Kasumi-1 (cell line): Measurements from ENCODE around the gene NHLH1.

Source experiments
- DNase-seq, 2 experiments: peaks; one replicate each; lab custom pipeline; 2025; lab: John Stamatoyannopoulos, UW

The NHLH1 gene

DNA sequence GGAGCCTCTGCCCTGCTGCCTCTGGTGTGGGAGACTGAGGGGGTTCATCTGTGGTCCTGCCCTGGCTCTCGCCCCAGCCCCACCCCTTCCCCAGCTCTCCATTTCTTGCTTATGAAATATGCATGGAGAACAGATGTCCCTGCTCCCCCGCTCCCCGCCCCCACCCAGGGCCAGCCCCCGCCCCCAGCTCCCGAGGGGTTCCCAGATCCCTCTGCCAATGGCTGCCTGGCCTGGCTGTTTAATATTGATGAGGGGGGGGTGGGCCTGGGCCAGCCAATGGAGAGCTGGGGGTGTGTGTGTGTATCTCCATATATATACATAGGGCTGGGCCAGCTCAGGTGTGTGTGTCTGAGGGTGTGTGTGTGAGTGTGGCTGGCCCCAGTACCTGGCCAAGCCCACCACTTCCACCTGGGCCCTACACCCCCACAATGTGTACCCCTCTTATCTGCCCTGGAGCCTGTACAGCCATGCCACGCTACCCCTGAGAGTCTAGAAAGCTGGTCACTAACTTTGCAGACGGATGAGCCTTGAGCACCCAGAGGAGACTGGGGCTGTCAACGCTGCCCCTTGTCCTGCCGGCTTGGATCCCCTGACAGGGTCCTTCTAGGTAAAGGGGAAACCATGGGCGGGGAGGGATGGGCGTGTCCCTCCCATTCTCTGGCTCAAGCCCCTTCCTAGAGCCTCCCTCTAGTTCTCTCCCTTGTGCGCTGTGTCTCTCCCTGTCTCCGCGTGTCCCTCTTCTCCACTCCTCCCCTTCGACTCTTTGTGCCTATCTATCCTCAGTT is at the start of gene NHLH1:
TSS of gene NHLH1 (plus strand) at position 341 of the 785 bp plus-strand sequence. CDS start 3,661 bp downstream, outside the sequence.
- no peak for DNase-seq

GRCh38 chr1:160322831-160323230 is 44.0 kb upstream of the NHLH1 start:
- no peak for DNase-seq

DNA sequence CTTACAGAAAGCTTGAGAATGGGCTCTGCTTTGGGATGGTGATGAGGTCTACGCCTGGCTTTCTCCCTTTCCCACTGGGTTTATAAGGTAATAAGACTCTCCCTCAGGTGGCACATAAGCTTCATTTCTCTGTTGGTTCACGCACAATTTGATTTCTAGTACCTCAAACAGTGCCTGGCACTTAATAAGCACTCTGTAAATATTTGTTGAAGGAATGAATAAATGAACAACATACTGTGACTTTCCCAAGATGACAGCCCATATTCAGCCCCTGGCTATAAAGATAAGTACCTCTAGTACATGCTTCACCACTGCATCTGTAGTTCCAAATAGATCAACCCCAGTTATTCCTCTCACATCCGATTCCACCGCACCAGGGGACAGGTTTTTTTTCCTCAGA is 41.6 kb upstream of the NHLH1 start:
- DNase-seq = no peak

DNA sequence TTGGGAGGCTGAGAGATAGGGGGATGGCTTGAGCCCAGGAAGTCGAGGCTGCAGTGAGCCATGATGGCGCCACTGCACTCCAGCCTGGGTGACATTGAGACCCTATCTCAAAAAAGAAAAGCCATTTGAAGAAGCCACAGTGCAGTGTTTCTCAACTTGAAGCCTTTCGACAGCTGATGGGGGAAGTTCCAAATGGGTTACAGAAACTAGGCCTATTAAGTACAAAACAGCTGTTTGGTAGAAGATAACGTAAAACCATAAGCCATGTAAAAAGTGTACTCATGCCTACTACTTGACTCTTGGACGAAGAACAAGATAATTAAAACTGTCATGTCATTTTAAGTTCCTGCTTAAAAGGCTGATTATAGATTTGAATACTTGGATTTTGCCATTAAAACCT is 40.5 kb upstream of the NHLH1 start:
- no peak for DNase-seq

GRCh38 chr1:160328184-160328583 is 38.7 kb upstream of the NHLH1 start:
- DNase-seq = no peak

GRCh38 chr1:160330119-160330518 is 36.8 kb upstream of the NHLH1 start:
- DNase-seq = peak in 1 of 2 experiments; percentile 6

GRCh38 chr1:160332516-160332915 is 34.4 kb upstream of the NHLH1 start:
- no peak for DNase-seq

DNA sequence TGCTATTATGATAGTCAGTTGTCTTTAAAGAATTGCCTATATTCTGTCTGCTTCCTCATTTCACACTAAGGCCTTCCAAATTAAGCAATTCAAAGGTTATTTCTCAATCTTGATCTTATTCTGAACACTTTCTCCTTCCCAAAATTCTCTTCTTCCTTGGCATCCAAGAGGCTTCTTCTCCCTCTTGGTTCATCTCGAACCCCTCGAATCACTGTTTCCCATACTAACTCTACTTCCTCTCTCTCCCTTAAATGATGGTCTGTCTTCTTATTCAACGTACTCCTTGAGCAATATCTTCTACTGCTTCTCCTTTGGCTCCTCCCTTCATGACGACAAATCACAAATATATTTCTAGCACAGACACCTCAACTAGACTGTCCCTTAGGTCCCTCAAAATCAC is 28.3 kb upstream of the NHLH1 start:
- DNase-seq = peak in 1 of 2 experiments; percentile 10

DNA sequence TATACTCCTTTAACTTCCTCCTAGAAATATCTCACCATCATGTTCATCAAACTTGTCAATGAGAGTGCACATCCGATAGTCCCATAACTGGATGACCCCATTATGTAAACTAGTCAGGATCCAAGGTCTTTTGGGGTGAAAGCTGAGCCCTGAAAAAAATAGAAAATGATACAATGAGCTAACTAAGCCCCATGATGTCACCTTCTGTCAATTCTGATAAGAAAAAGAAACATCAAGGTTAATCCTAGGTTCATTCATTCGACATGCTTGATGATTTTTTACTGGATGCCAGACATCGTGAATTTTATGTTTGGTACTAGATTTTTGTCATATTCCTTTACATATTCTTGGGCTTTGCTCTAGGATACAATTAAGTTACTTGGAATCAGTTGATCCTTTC is 26.7 kb upstream of the NHLH1 start:
- DNase-seq = no peak

DNA sequence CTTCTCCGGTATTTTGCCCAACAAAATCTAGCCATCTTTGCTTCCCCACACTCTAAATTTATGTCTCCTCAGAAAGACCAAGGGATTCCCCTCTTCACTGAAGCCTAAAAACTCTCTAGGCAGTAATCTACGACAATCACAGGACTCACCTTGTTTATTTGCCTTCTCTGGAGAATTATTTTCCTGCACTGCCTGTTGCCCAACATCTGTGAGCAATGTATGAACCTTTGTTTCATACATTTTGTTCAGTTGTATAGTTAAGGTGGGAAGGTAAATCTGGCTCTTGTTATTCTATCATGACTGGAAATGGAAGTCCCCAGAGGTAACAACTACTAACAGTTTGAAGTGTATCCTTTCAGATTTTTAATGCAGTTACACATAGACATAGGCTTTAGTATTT is 26.0 kb upstream of the NHLH1 start:
- no peak for DNase-seq

GRCh38 chr1:160342526-160342925 is 24.3 kb upstream of the NHLH1 start:
- DNase-seq = no peak

GRCh38 chr1:160342953-160343869 is 23.7 kb upstream of the NHLH1 start, which contains the start of the genes COPA and NCSTN:
Gene COPA, minus strand, starts transcription at chr1:160343250. Its CDS starts 80 bp downstream, at chr1:160343170.
Gene NCSTN, plus strand, starts transcription at chr1:160343383. Its CDS starts 14 bp downstream, at chr1:160343397.
- peak; percentile 92 to 94 for DNase-seq

- DNase-seq = no peak
These were observed 22.6 kb upstream of the NHLH1 start for GRCh38 chr1:160344241-160344640.

GRCh38 chr1:160344936-160345335 is 21.9 kb upstream of the NHLH1 start:
- DNase-seq = no peak

GRCh38 chr1:160346463-160346862 is 20.4 kb upstream of the NHLH1 start:
- no peak for DNase-seq

DNA sequence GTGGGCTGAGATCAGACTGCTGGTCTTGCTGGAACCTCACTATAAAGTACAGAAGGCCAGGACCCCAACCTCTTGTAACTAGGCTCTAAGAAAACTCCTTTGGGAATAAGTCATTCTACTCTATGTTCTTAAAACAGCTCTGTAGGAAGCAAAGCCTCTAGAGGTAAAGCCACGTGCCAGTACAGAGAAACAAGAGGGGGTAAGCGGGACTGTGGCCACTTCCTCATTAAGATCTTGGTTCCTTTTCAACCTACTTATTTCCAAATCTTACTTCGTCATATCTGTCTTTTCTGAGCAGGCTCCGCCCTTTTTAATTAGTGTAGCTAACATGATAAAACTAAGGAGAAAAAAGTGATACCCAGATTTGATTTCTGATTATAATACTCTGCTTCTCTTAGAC is 19.9 kb upstream of the NHLH1 start:
- DNase-seq = peak; percentile 64 to 75

DNA sequence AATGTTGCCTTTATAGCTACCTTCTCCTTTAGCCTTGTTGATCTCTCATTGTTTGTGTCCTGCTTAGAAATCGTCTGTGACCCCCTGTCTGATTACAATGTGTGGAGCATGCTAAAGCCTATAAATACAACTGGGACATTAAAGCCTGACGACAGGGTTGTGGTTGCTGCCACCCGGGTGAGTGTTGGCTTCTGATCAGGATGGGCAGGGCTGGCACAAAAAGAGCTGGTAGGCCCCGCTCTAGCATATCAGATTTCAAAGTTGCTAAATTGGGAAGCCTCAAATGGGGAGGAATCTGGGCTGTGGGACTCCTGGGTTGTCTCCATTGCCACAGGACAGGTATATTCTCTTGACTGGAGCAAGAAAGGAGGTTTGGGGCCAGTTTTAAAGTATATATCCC is 15.2 kb upstream of the NHLH1 start:
- no peak for DNase-seq

DNA sequence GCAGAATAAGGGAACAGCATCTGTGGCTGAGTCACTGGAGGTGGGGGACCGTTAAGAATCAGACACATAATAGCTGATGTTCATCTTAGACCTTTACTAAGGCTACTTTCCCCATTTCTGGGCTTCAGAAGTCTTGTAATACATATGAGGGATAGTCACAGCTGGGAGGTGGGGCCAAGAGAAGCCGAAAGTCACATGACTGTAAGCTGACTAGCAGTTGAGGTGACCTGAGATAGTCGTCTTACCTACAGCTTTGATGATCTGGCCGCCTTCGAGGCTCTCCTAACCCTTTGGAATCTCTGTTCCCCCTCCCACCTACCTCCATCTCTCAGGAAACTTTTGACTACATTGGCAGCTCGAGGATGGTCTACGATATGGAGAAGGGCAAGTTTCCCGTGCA is 14.3 kb upstream of the NHLH1 start:
- no peak for DNase-seq

DNA sequence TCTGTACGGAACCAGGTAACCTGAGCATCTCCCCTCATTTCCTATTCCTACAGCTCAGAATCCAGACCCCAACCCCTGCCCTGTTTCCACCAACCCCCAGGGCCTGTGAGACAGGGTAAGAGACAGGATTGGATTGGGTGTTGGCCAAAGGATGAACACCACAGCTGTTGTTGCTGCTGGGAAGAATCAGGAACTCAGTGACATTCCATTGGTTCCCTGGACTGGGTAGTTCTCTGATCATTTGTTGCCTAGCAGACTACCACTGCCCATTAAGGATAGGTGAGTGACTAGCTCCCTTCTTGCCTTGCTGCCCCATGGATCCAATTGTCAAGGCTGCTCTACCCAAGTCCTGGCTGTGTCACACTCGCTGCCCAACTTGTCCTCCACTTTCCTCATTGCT is 13.6 kb upstream of the NHLH1 start:
- DNase-seq = no peak

DNA sequence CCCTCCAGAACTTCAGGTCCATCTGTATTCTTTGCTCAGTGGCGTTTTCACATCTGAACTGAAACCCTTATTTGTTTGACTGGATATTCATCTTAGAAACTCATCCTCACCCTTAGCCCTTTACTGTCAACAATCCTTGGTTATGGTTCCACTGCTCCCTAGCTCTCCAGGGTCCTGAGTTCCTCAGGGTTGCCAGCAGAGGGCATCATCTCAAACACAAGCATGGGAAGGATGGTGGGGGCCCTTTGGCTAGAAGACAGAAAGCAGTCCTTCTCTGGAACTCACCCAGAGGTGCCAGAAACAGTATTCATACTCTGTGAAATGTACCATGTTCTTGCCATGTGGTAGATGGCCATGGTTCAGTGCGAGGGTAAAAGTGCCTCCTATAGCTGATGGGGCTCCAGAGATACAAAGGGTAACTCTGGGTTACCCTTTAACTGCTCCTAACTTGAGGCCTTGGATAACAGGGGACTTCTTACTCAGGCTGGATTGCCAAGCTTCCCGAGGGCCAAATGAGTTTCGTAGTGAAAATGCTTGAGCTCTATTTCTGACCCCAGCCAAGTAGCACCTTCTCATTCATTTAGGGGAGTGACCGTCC is 12.4 kb upstream of the NHLH1 start:
- peak; percentile 50 to 67 for DNase-seq

GRCh38 chr1:160357286-160358002 is 9.4 kb upstream of the NHLH1 start:
- no peak for DNase-seq

DNA sequence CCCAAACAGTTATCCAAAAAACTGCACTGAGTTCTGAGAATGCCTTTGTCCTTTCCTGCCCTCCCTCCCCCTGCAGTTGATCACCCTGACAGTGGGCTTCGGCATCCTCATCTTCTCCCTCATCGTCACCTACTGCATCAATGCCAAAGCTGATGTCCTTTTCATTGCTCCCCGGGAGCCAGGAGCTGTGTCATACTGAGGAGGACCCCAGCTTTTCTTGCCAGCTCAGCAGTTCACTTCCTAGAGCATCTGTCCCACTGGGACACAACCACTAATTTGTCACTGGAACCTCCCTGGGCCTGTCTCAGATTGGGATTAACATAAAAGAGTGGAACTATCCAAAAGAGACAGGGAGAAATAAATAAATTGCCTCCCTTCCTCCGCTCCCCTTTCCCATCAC is 8.8 kb upstream of the NHLH1 start:
- no peak for DNase-seq
